Stimulated activated CD8-positive, alpha-beta memory T cell treated with anti-CD3 and anti-CD28 coated beads, Interleukin-7, amount 100 ng/mL, for 48 hours (primary cell): ENCODE data around the gene JCHAIN.
"Not testable (repeated sequence)": the region's sequence is repeated elsewhere in the genome, so short reads cannot be mapped to it uniquely, and the experiment has no call there.

Source experiments
- DNase-seq, 2 donors: peaks; one replicate each; pipeline ENCODE4 v3.0.0-alpha.2; 2020; ENCODE audit warnings: low read depth in 1 of 2; ENCODE audit errors: extremely low read depth in 1 of 2

The JCHAIN gene

GRCh38 chr4:70666369-70666768 lies at the start of gene JCHAIN:
Gene JCHAIN (minus strand): TSS chr4:70666508. CDS start chr4:70666490, 18 bp downstream.
- DNase-seq, result no peak

GRCh38 chr4:70715097-70715496 lies 48.8 kb upstream of the JCHAIN start:
- no peak for DNase-seq

- DNase-seq, result no peak
Observed at GRCh38 chr4:70714079-70714887, 48.0 kb upstream of the JCHAIN start.

- no peak for DNase-seq
Observed at GRCh38 chr4:70713453-70714078, 47.3 kb upstream of the JCHAIN start.

DNA sequence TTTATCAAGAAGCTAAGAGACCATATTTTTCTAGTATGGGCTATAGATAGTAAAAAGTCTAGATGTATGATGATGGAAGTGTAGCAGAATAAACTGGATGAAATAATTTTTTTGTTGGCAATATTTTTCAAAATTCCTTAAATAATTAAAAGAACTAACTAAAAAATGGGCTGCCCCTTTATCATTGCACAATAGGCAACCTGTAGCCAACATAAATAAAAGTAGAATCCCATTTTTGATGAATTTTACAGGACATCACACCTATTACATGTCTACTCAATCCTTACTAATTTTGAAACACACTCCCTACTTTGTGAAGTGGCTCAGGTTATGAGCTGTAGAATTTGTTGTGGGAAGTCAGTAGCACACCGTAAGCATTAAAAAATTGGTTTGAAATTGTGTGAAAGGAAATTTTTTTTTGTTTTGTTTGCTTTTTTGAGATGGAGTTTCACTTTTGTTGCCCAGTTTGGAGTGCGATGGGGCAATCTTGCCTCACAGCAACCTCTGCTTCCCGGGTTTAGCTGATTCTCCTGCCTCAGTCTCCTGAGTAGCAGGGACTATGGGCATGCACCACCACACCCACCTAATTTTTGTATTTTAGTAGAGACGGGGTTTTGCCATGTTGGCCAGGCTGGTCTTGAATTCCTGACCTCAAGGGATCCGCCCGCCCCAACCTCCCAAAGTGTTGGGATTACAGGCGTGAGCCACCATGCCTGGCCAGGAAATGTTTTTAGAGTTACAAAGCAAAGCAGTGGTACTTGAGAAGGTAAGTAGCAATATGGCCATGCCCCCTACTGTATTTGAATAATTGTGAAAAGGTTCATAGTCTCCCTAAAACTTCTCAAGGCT lies 46.5 kb upstream of the JCHAIN start:
- DNase-seq, result no peak

DNA sequence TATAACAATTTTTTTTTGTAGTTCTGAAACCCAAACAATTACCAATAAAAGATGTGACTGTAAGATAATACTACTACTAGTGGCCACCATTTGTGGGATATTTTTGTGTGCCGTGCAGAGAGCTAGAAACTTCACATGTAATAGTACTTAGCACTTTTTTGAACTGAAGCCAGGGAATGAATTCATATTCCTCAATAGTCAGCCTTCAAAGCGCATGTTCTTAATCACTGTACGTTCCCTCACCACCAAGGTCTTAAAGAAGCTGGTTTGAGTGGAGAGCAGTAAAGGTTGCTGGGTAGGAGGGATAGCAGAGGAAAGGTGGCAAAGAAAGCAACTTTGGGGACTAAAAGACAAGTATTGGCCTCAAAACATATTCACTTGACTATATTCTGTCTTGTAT lies 45.8 kb upstream of the JCHAIN start:
- no peak for DNase-seq

DNA sequence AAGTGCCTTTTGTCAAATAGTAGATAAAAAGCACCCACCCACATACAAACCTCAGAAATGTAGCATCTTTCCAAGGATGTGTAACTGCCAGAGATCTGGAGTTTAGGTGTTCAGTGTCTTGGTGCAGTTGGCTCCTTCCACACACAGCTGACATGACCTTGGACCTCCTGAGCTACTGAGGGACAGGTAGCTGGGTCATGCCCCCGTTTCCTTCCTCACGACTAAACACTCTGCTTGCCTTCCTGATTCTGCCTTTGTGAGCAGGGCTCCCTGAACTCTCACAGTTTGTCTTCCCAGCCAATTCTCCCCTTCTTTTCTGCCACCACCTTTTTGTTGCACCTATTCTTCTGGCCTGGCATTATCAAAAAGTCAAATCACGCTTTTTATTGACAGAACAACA lies 45.3 kb upstream of the JCHAIN start:
- DNase-seq, result no peak

GRCh38 chr4:70709611-70710205 lies 43.4 kb upstream of the JCHAIN start:
- DNase-seq, result no peak

DNA sequence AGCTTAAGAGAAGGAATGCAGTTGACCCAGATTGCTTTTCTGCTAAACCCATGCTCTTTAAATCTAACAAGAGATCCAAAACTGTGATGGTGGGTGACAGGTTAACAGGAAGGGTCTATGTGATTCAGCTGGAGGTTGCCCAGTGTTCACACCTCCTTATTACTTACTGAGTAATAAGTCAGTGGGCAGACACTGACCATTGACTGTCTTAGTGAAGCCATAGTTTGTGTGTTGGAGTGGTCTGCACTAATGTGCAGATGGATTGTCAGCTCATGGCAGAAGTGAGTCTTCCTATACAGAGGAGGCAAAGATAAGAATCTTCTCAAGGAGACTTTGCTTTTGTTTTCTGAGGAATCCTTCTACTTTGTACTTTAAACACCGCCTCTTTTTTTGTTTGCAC lies 40.2 kb upstream of the JCHAIN start:
- no peak for DNase-seq

DNA sequence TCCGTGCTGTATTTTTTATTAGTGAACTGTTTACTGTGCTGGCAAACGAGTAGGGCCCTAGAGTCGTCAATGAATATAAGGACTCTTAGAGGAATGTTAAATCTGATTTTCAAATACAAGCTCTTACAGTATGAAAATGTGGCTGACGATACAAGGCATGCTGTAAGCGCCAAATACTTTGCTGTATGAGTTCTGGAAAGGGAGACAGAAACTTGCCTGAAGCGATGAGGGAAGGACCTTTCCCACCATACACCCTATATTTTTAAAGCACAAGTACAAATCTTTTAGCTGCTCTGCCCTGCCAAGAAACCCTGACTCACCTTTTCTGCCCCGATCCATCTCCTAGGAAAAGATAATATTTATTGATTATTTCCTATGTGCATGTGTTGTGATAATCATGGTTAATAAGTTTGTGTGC lies 39.7 kb upstream of the JCHAIN start:
- no peak for DNase-seq

GRCh38 chr4:70705183-70706043 lies 39.1 kb upstream of the JCHAIN start:
- DNase-seq, result peak; percentile 53 to 58

- no peak for DNase-seq
Observed at GRCh38 chr4:70704931-70705182, 38.5 kb upstream of the JCHAIN start.

DNA sequence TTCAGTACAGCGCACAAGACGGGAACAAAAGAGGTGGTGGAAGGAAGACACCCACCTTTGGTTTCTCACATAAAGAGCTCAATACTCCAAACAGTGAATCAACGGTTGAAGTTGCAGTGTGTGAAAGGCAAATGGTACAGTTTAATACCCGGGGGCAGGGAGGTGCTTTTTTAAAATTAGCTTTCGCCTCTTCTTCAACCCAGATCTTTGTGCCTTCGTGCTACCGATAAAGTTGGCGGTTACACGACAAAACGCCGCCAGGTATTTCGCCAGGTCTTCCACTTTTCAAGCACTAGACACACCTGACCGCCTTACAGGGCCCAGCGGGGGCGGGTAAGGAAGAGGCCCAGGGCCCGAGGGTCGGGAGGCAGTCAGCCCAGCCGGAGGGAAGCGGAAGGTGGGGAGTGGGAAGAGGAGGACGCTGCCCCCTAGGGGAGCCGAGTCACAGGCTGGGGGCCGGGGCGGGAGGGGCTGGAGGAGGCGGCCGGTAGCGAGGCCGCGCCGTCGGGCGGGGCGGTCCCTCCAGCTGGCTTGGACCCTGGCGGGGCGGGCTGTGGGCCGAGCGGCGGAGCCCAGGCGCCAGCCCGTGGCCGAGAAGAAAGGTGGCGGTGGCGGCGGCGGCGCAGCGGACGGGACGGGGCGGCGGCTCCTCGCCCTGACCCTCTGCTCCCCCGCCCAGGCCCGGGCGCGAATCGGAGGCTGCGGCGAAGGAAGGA lies 38.1 kb upstream of the JCHAIN start:
- DNase-seq, result peak in 1 of 2 donors; percentile 36

- DNase-seq, result no peak
Observed at GRCh38 chr4:70703619-70704214, 37.4 kb upstream of the JCHAIN start.

GRCh38 chr4:70702592-70702991 lies 36.3 kb upstream of the JCHAIN start:
- not testable (repeated sequence) for DNase-seq

DNA sequence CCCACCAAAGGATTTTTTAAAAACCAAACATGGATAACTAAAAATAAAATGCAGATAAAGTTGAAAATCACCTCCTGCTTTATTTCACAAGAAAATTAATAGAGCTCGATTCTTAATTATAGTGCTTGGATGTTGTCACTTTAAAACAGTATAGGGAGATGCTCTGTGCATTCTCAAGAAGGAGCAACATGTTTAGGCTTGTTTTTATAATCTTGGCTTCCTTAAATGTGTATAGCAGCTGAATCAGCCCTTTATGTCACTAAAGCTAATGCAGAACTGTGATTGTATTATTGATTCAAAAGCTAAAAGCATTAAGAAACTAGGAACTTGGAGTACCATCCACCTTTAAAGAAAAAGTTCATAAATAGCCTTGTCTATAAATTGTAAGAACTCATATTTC lies 35.0 kb upstream of the JCHAIN start:
- no peak for DNase-seq

- no peak for DNase-seq
Observed at GRCh38 chr4:70700712-70701111, 34.4 kb upstream of the JCHAIN start.

- not testable (repeated sequence) for DNase-seq
Observed at GRCh38 chr4:70698435-70698834, 32.1 kb upstream of the JCHAIN start.

DNA sequence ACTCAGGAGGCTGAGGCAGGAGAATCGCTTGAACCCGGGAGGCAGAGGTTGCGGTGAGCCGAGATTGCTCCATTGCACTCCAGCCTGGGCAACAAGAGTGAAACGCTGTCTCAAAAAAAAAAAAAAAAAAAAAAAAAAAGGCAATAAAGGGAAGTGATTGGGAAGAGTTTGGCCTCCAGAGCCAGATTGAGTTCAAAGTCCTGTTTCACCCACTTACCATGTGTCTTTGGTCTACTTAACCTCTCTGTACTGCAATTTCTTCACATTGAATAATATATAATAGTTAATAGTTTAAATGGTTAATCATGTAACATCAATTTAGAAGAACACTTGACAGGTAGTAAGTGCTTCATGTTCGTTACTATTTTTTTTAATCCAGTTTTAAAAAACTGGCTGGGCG lies 28.3 kb upstream of the JCHAIN start:
- not testable (repeated sequence) for DNase-seq
